Thyroid gland (tissue), 4 donors: ENCODE results near the gene CENPX.

Source experiments
- CTCF ChIP-seq, 6 experiments: fragments of 200-600 bp in 3 of 6; fragments of 450-650 bp in 3 of 6; sonication (generic) in 3 of 6; IDR thresholded peaks; one replicate each; pipeline ENCODE4 v1.5.1; 2016 to 2019; ENCODE audit warnings: antibody characterized with exemption in 6 of 6, mild to moderate bottlenecking in 2 of 6, inconsistent platforms in 1 of 6, moderate library complexity in 1 of 6
- POLR2A ChIP-seq, 2 donors: fragments of 450-650 bp; IDR thresholded peaks; one replicate each; pipeline ENCODE4 v1.6.1; 2017; ENCODE audit warnings: antibody characterized with exemption in 2 of 2, mild to moderate bottlenecking in 2 of 2, moderate library complexity in 1 of 2

- TF ChIP-seq CTCF (IDR thresholded peaks at IDR 0.05) (no peak), POLR2A (IDR thresholded peaks at IDR 0.05) (no peak)
Observed at GRCh38 chr17:82058230-82058854, 35.7 kb upstream of the CENPX start.
